ENCODE results near the gene MGST3.
"Not testable (repeated sequence)": the region's sequence is repeated elsewhere in the genome, so short reads cannot be mapped to it uniquely, and the experiment has no call there.

The MGST3 gene

DNA sequence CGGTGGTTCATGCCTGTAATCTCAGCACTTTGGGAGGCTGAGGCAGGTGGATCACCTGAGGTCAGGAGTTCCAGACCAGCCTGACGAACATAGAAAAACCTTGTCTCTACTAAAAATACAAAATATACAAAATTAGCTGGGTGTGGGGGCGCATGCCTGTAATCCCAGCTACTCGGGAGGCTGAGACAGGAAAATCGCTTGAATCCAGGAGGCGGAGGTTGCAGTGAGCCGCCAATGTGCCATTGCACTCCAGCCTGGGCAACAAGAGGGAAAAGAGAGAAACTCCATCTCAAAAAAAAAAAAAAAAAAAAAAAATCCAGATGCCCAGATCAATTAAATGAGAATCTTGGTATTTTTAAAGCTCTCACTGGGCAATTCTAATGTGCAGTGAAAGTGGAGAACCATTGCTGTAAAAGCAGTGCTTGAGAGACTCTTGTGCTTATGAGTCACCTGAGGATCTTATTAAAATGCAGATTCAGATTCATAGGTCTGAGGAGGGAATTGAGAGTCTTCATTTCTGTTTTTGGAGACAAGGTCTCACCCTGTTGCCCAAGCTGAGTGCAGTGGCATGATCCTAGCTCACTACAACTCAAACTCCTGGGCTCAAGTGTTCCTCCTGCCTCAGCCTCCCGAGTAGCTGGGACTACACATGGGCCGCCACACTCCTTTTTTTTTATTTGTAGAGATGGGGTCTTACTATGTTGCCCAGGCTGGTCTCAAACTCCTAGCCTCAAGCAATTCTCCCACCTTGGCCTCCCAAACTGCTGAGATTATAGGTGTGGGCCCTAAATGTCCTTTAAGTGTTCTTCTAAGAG is 27.9 kb downstream of the MGST3 start:
- not testable (repeated sequence) for DNase-seq (ENCODE audit: low read depth in 2 of 2)

DNA sequence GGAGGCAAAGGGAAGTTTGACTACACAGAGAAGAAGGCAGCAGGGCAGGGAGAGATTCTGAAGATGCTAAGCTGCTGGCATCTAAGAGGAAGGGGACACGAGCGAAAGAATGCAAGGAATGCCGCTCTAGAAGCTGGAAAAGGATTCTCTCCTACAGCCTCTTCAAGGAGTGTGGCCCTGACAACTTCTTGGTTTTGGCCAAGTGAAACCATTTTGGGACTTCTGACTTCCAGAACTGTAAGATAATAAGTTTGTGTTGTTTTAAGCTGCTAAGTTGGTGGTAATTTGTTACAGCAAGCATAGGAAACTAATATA is 28.5 kb downstream of the MGST3 start:
- no peak for DNase-seq (ENCODE audit: low read depth in 2 of 2)

DNA sequence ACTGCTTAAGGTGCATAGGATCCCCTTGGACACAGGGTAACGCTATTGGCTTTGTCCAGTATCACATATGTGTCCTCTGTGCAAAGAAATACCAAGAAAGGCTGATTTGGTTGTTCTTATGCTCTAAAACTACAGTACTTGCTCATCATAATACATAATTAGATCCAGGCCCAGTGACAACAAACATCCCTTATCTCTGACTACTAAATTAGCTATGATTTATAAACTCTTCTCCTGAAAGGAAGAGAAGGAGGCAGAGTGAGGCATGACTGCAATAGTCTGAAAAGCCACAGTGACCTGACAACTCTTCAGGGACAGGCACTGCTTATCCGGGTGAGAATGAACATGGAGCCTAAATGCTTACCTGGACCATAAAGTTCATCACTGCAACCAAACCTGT is 30.7 kb downstream of the MGST3 start:
- no peak for DNase-seq (ENCODE audit: low read depth in 2 of 2)

DNA sequence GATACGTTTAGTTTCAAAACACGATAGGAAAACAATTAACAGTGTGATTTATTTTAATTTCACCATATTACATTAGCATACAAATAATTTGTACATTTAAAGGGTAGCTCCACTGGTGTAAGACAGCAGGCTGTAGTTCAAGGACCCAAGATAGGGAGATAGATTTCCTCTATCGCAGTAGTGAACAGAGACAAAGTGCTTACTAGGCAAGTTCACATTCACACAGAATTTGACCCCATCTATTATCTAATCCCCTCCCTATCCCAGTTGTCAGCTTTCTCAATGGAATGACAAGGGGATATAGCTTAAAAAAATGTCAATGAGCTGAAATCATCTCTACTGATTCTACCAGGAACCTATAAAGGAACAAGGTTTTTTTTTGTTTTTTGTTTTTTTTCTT is 31.2 kb downstream of the MGST3 start:
- DNase-seq (ENCODE audit: low read depth in 2 of 2): no peak

DNA sequence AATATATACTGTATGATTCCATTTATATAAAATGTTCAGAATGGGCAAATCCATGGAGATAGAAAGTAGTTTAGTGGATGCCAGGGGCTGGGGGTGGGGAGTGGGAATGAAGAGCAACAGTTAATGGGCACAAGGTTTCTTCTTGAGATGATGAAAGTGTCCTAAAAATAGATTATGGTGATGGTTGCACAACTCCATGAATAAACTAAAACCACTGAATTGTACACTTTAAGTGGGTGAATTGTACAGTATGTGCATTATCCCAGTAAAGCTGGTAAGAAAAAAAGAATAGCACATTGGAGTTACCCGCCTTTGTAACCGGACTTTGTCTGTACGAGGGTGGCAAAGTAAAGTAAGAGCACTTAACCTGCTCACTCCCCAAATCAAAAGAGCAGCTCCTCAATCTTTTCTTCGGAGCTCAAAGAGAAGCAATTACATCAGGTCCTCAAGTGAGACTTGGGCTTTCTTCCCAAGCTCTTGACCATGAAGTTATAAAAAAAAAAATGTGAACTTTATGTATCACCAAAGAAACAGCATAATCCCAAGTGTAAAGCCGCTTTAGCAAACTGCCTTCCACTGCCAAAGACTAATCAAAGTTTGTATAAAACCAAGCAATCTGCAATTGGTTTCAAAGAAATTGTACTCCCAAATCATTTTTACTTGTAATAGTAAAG is 35.3 kb downstream of the MGST3 start:
- no peak for DNase-seq (ENCODE audit: low read depth in 2 of 2)

DNA sequence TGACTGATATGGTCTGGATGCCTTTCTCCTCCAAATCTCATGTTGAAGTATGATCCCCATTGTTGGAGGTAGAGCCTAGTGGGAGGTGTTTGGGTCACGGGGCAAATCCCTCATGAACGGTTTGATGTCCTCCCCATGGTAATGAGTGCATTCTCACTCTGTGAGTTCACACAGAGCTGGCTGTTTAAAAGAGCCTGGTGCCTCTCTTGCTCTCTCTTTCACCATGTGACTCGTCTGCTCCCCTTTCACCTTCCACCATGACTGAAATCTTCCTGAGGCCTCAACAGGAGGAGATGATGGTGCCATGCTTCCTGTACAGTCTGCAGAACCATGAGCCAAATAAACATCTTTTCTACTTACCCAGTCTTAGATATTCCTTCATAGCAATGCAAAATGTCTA is 37.1 kb downstream of the MGST3 start:
- no peak for DNase-seq (ENCODE audit: low read depth in 2 of 2)

DNA sequence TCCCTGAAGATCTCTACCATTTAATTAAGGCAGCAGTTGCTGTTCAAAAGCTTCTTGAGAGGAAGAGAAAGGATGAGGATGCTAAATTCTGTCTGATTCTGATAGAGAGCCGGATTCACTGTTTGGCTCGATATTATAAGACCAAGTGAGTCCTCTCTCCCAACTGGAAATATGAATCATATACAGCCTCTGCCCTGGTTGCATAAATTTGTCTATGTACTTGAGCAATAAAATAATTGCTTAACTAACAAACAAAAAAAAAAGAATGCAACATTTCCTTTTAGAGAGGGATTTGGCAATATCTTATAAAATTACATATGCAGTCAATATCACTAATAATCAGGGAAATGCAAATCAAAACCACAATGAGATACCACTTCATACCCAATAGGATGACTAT is 40.5 kb downstream of the MGST3 start:
- no peak for DNase-seq (ENCODE audit: low read depth in 2 of 2)

DNA sequence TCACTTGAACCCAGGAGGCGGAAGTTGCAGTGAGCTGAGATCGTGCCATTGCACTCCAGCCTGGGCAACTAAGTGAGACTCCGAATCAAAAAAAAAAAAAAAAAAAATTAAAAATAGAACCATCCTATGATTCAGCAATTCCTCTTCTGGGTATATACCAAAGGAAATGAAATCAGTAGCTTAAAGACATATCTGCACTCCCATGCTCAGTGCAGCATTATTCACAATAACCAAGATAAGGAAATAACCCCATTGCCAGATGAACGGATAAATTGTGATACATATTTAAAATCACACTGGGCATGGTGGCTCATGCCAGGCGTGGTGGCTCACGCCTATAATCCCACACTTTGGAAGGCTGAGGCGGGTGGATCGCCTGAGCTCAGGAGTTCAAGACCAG is 43.6 kb downstream of the MGST3 start:
- DNase-seq (ENCODE audit: low read depth in 2 of 2): no peak

DNA sequence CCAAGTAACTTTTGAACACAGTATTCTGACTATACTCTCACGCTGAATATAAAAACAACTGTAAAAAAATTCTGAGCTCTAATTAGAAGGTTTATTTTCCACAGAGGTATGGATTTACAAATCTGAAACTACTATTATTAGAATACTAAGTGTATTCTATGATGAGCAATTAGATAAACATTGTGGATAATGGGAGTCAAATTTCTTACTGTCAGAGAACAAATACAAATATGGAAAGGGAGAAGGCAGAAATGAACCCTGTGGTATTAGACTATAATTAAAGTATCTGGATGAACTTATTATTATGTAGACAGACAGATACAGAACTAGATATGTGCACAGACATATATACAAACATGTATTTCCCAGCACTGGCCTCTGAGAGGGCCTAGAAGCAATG is 44.8 kb downstream of the MGST3 start:
- DNase-seq (ENCODE audit: low read depth in 2 of 2): no peak

DNA sequence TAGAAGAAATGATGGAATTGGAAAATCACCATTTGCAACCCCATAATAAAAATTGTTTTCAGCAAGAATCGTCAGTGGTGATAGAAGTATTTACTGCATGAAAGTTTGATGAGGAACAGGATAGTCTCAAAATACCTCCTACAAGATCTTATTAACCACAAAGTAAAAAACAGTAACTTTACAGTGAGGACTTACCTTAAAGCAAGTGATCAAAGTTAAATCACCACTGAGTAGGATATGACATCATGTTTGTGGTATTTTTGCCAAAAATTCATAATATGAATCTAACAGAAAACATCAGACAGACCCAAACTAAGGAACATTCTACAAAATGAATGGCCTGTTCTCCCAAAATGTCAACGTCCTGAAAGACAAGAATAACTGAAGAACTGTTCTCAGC is 47.5 kb downstream of the MGST3 start:
- no peak for DNase-seq (ENCODE audit: low read depth in 2 of 2)

DNA sequence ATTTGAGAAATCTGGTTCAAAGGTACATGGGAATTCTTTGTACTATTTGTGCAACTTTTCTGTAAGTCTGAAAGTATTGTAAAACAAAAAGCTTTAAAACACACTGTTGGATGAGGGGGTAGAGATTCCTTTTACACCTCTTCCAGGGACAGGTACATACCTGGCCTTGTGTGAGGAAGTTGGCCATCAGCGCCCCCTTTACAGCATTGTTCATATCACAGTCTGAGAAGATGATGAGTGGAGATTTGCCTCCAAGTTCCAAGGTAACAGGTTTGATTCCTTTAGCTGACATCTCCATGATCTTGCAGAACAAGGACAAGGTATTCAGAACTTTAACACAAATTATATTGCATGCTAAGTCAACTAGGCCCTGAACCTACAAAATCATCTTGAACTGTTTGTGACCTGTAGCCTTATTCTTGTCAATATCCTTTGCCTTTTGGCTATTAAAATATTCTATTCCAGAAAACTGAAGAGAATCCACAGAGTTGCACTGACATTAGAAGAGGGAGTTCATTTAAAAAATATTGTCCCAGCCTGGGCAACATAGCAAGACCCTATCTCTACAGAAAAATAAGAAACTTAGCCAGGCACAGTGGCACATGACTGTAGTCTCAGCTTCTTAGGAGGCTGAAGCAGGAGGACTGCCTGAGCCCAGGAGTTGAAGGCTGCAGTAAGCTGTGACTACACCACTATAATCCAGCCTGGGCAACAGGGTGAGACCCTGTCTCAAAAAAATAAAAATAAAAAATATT is 48.4 kb downstream of the MGST3 start:
- DNase-seq (ENCODE audit: low read depth in 2 of 2): no peak

DNA sequence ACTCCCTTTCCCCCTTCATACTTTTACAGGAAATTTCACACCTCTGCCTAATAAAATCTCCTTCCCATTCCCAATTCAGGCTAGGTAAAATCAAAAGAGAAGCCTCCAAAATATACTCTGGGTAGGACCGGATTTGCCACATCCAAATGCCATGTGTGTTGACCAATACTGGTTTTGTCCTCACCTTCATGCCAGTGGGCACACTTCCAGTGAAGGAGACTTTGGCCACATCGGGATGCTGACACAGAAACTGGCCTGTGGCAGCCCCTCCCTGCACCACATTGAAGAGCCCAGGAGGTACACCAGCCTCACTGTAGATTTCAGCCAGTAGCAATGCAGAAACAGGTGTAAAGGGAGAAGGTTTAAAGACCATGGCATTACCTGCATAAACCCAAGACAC is 49.3 kb downstream of the MGST3 start:
- DNase-seq (ENCODE audit: low read depth in 2 of 2): no peak

DNA sequence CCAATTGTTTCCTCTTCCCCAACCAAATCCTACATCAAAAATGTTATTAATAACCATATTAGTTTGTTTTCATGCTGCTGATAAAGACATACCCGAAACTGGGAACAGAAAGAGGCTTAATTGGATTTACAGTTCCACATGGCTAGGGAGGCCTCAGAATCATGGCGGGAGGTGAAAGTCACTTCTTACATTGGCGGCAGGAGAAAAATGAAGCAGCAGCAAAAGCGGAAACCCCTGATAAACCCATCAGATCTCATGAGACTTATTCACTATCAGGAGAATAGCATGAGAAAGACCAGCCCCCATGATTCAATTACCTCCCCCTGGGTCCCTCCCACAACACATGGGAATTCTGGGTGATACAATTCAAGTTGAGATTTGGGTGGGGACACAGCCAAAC is 49.7 kb downstream of the MGST3 start:
- DNase-seq (ENCODE audit: low read depth in 2 of 2): not testable (repeated sequence)

DNA sequence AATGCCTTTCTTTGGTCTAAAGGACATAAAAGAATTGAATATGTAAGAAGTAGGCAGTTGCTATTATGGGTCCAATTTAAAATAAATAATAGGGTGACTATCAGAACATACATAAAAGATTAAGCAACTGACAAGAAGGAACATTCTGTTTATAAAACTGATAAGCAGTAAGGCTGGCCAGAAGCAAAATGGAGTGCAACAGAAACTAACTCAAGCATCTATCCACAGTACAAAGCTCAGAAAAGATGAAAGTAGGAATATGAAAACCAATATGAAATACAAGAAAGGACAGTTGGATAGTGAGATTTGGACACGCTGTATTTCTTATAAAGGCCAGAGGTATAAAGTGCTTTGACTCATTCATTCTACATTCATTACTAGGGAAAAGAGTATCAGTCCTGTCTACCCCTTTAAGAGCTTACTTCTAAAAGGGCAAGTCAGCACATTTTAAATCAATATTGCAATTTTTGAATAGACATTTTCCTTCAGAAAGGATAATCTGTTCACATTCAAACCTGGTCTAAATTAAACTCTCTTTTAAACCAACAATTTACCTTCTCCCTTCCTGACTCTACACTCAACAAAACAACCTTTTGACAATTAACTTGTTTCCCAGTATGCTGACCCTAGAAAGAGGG is 52.9 kb downstream of the MGST3 start:
- DNase-seq (ENCODE audit: low read depth in 2 of 2): no peak

DNA sequence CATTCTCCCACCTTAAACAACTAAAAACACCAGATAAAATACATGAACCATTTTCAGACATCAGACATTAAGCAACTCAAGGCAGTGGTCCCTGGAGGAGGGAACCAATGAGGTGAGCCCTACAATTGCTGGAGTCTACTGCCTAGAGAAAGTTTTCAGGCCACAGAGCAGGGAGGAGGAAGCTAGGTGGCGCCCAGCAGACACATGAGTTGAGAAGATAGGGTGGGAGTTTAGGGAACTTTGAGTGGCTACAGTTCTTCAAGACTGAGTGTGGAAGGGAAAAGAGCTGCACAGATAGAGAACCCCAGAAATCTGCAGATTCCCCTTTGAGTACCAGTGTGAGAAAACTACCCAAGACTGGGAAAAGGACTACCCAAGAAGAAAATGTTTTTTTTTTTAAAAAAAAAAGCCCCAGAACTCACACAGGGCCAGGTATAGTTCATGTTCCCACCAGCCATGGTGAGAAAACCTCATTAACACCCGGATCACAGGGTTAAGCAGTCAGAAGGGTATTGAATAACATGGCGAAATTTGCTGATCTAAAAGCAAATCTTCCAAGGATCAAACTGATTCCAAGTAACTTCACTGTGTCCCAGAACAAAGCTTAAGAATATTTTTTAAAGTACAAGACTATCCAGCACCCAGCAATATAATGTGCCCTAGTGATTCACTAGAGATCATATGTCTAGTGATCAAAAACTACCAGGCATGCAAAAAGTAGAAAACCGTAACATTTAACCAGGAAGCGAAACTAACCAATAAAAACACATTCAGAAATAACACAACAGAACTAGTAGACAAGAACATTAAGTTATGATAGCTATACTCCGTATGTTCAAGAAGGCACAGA is 55.3 kb downstream of the MGST3 start:
- no peak for DNase-seq (ENCODE audit: low read depth in 2 of 2)

DNA sequence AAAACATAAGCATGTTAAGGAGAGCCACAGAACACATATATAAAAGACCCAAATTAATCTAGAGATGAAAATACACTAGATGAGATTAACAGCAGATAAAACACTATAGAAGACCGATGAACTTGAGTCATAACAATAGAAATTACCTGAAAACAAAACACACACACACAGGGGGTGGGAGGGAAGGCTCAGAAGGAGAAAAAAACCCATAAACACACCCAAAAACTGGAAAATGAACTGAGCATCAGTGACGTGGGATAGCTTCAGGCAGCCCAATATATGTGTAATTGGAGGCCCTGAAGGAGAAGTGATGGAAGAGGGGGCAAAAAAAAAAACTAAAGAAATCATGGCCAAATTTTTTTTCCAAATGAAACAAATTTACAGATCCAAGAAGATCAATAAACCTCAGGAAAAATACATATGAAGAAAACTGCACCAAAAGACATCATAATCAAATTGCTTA is 56.0 kb downstream of the MGST3 start:
- DNase-seq (ENCODE audit: low read depth in 2 of 2): no peak

DNA sequence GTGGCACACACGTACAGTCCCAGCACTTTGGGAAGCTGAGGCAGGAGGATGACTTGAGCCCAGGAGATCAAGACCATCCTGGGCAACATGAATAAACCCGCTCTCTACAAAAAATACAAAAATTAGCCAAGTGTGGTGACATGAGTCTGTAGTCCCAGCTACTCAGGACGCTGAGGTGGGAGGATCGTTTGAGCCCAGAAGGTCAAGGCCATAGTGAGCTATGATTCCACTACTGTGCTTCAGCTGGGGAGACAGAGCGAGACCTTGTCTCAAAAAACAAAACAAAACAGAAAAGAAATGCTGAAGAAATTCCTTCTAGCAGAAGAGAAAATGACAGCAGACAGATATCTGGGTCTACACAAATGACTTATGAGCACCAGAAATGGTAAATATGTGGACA is 57.0 kb downstream of the MGST3 start:
- no peak for DNase-seq (ENCODE audit: low read depth in 2 of 2)

DNA sequence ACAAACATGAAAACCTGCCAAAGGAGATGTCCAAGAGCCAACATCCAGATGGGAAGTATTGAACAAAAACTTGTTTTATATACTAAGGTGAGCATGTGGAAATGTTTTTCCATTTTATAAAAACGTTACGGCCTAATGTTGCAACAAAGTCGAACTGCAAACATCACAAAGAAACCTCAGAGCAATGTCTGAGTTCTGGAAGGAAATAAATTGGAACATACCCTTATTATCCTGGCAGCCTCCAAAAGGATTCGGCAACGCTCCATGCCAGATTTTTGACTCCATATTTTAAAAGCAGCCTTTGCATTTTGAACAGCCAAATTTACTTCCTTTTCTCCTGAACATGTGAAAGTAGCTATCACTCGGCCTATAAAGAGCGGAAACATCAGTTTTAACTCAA is 64.0 kb downstream of the MGST3 start:
- DNase-seq (ENCODE audit: low read depth in 2 of 2): no peak

DNA sequence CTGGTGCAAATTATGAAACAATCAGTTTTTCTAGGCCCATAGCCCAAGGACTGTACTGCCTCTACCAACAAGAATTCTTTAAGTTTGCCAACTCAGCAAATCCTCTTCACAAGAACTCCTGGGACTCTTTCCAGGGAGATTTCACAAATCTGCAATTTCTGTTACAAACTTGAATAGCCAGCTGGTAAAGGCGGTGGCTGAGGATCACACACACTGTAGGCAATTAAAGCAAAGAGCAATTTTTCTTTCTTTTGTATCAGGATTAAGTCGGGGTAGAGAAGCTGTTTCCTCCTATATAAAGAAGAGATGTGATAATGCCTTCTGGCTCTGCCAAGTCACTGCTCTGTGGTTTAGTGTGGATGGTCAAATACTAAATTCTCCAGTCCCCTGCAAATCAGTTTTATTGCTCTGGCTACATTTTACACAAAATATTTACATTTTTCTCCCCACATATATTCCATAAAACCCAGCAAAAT is 65.6 kb downstream of the MGST3 start:
- DNase-seq (ENCODE audit: low read depth in 2 of 2): no peak

DNA sequence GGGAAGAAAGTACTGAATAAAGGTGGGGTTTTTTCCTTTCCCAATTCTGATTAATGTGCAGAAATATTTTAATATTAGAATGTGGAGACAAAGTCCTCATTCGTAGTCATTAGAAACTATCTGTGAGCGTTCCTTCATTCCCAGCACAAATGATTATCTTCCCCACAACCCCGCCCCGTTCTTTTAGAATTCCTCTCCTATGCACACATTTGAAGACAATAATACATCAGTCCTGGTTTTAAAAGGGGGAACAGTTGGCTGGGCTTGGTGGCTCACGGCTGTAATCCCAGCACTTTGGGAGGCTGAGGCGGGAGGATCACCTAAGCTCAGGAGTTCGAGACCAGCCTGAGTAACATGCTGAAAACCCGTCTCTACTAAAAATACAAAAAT is 66.5 kb downstream of the MGST3 start:
- DNase-seq (ENCODE audit: low read depth in 2 of 2): no peak

All from stimulated activated CD4-positive, alpha-beta T cell treated with anti-CD3 and anti-CD28 coated beads, Interleukin-1b, Interleukin-23, amount 100 ng/mL, for 1 hour (primary cell).